HEK293 (cell line): ENCODE measurements around the gene ZSCAN4.

ENCODE experiments used
- ZEB2 ChIP-seq: fragments of 450-650 bp; formaldehyde crosslinking; IDR thresholded peaks from 2 replicates; pipeline ENCODE4 v1.5.1; 2016; ENCODE audit warnings: missing biosample characterization, missing genetic modification characterization
- TF ChIP-seq, protein P1 (sequence below): fragments of 450-650 bp; formaldehyde crosslinking; IDR thresholded peaks from 2 replicates; pipeline ENCODE4 v1.5.1; 2016; ENCODE audit warnings: missing biosample characterization, missing genetic modification characterization
- TF ChIP-seq, protein P2 (sequence below): fragments of 450-650 bp; formaldehyde crosslinking; IDR thresholded peaks from 2 replicates; pipeline ENCODE4 v1.5.1; 2016; ENCODE audit warnings: missing biosample characterization, missing genetic modification characterization

DNA sequence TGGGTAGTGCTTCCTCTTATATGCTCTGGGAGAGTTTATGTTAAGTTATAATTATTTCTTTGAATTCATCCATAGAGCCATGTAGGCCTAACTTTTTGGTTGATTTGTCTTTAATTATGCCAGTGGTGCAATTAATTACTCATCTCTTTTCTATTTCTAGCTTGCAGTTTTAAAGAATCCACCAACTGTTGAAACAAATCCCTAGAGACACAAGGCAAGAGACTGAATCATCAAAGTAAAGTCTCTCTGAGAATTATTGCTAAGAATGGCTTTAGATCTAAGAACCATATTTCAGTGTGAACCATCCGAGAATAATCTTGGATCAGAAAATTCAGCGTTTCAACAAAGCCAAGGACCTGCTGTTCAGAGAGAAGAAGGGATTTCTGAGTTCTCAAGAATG lies 7.1 kb downstream of the ZSCAN4 start:
- TF ChIP-seq, protein P1, sequence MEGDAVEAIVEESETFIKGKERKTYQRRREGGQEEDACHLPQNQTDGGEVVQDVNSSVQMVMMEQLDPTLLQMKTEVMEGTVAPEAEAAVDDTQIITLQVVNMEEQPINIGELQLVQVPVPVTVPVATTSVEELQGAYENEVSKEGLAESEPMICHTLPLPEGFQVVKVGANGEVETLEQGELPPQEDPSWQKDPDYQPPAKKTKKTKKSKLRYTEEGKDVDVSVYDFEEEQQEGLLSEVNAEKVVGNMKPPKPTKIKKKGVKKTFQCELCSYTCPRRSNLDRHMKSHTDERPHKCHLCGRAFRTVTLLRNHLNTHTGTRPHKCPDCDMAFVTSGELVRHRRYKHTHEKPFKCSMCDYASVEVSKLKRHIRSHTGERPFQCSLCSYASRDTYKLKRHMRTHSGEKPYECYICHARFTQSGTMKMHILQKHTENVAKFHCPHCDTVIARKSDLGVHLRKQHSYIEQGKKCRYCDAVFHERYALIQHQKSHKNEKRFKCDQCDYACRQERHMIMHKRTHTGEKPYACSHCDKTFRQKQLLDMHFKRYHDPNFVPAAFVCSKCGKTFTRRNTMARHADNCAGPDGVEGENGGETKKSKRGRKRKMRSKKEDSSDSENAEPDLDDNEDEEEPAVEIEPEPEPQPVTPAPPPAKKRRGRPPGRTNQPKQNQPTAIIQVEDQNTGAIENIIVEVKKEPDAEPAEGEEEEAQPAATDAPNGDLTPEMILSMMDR: no peak
- TF ChIP-seq, protein P2, sequence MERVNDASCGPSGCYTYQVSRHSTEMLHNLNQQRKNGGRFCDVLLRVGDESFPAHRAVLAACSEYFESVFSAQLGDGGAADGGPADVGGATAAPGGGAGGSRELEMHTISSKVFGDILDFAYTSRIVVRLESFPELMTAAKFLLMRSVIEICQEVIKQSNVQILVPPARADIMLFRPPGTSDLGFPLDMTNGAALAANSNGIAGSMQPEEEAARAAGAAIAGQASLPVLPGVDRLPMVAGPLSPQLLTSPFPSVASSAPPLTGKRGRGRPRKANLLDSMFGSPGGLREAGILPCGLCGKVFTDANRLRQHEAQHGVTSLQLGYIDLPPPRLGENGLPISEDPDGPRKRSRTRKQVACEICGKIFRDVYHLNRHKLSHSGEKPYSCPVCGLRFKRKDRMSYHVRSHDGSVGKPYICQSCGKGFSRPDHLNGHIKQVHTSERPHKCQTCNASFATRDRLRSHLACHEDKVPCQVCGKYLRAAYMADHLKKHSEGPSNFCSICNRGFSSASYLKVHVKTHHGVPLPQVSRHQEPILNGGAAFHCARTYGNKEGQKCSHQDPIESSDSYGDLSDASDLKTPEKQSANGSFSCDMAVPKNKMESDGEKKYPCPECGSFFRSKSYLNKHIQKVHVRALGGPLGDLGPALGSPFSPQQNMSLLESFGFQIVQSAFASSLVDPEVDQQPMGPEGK (tag by site-specific recombination): no peak
- TF ChIP-seq ZEB2: no peak
